Endodermal cell (in vitro differentiated cells): ENCODE results near the gene DCAF5. TPM values are rescaled to one million over a fixed set of nuclear protein-coding genes. Genes with fewer than 3 reads are reported as not detected.

Source experiments
- DNase-seq: peaks from one replicate; pipeline ENCODE4 v3.0.0-alpha.2; 2017
- H3K27ac ChIP-seq: 2 replicates; pipeline ENCODE4 v1.5.1; 2013; ENCODE audit warnings: mild to moderate bottlenecking, low read depth, low read length, moderate library complexity
- H3K27me3 ChIP-seq: 2 replicates; pipeline ENCODE4 v1.6.1; 2013; ENCODE audit warnings: mild to moderate bottlenecking, low read length, moderate library complexity; ENCODE audit not compliant: insufficient read depth, control insufficient read depth, poor library complexity, severe bottlenecking
- H3K36me3 ChIP-seq: 2 replicates; pipeline ENCODE4 v1.7.0; 2013; ENCODE audit warnings: mild to moderate bottlenecking, low read length, moderate library complexity; ENCODE audit not compliant: control insufficient read depth, insufficient read depth
- H3K4me1 ChIP-seq: one replicate; pipeline ENCODE4 v1.7.0; 2013; ENCODE audit warnings: low read length; ENCODE audit not compliant: control insufficient read depth, insufficient read depth
- H3K4me3 ChIP-seq: 2 replicates; pipeline ENCODE4 v1.5.1; 2013; ENCODE audit warnings: mild to moderate bottlenecking, low read length, moderate library complexity
- H3K9ac ChIP-seq: 2 replicates; pipeline ENCODE4 v1.6.1; 2013; ENCODE audit warnings: mild to moderate bottlenecking, low read length, moderate library complexity; ENCODE audit not compliant: poor library complexity, severe bottlenecking; ENCODE audit errors: extremely low read depth
- H3K9me3 ChIP-seq: 2 replicates; pipeline ENCODE4 v1.6.1; 2013; ENCODE audit warnings: mild to moderate bottlenecking, low read length, moderate library complexity; ENCODE audit not compliant: control insufficient read depth
- H3K27ac Mint-ChIP-seq: 2 replicates; pipeline ENCODE4 v1.8.0; 2020; ENCODE audit warnings: mixed read lengths
- H3K27me3 Mint-ChIP-seq: 2 replicates; pipeline ENCODE4 v1.8.0; 2021; ENCODE audit warnings: mild to moderate bottlenecking, mixed read lengths; ENCODE audit not compliant: insufficient read depth
- H3K36me3 Mint-ChIP-seq: 2 replicates; pipeline ENCODE4 v1.8.0; 2020; ENCODE audit warnings: low read depth, mixed read lengths
- H3K4me1 Mint-ChIP-seq: 2 replicates; pipeline ENCODE4 v1.8.0; 2020; ENCODE audit warnings: mixed read lengths
- H3K4me3 Mint-ChIP-seq: 2 replicates; pipeline ENCODE4 v1.8.0; 2020; ENCODE audit warnings: mild to moderate bottlenecking, moderate library complexity, mixed read lengths
- H3K9me3 Mint-ChIP-seq: 2 replicates; pipeline ENCODE4 v1.8.0; 2020; ENCODE audit warnings: mild to moderate bottlenecking, mixed read lengths
- CTCF ChIP-seq: fragments of 200-600 bp; sonication (generic); conservative IDR thresholded peaks from 2 replicates; pipeline ENCODE4 v1.5.0; 2021; ENCODE audit warnings: antibody characterized with exemption, mild to moderate bottlenecking
- WGBS, 2 experiments: methylation state at CpG; one replicate each; pipeline versions ENCODE4 v1.1.5 to v1.1.7; 2013; ENCODE audit warnings: missing lambda C conversion rate in 2 of 2, mixed read lengths in 1 of 2; ENCODE audit not compliant: insufficient coverage in 1 of 2, insufficient read length in 1 of 2; 5-methylcytosine and 5-hydroxymethylcytosine counted together
- total RNA-seq, 2 donors: library from RNA; stranded (reverse); fragmentation: NEBNext Ultra II Directional in 1 of 2; extraction: Animal tissue kit (Norgen Biotek cat#: 25700) in 1 of 2; gene quantifications; 2 replicates in 1 of 2; 3 replicates in 1 of 2; pipeline ENCODE4 v1.2.1, GENCODE V29; 2021

The DCAF5 gene
- total RNA-seq, 2 donors from 2014 or later: 61.1 to 69.6 TPM

GRCh38 chr14:69133206-69134125 lies 19.5 kb downstream of the DCAF5 start:
- Mint-ChIP-seq H3K9me3 (no peaks in the 10 kb centered on the region), H3K27ac (peak overlapping the region; percentile 48), H3K4me1 (peaks cover 66% of the 10 kb centered on the region), H3K36me3 (peaks cover 4% of the 10 kb centered on the region), H3K27me3 (no peaks in the 10 kb centered on the region), H3K4me3 (no peak overlapping the region)
- H3K4me3 ChIP-seq: peak overlapping the region; percentile 44
- 79 to 89% methylated on average over 3 of the region's 3 CpGs for WGBS, 2 experiments
- no peak for DNase-seq
- no peaks in the 10 kb centered on the region for H3K27me3 ChIP-seq
- H3K9me3 ChIP-seq: no peaks in the 10 kb centered on the region
- peak overlapping the region; percentile 14 for H3K9ac ChIP-seq
- peaks cover 38% of the 10 kb centered on the region for H3K36me3 ChIP-seq
- no peak overlapping the region for H3K27ac ChIP-seq
- no peak for TF ChIP-seq CTCF
- peaks cover 27% of the 10 kb centered on the region for H3K4me1 ChIP-seq

- H3K9me3 Mint-ChIP-seq: no peaks in the 10 kb centered on the region
- no peak for TF ChIP-seq CTCF
- 89% methylated on average over 4 of the region's 4 CpGs; no CpG with 5 or more reads in 1 of the 2 experiments for WGBS, 2 experiments
- no peak overlapping the region for H3K4me3 Mint-ChIP-seq
- Histone ChIP-seq H3K4me1 (peaks cover 27% of the 10 kb centered on the region), H3K4me3 (peak overlapping the region; percentile 44), H3K36me3 (peaks cover 43% of the 10 kb centered on the region), H3K9me3 (no peaks in the 10 kb centered on the region), H3K27me3 (no peaks in the 10 kb centered on the region), H3K27ac (no peak overlapping the region), H3K9ac (peak overlapping the region; percentile 12)
- H3K27me3 Mint-ChIP-seq: no peaks in the 10 kb centered on the region
- H3K27ac Mint-ChIP-seq: peak overlapping the region; percentile 18
- peaks cover 4% of the 10 kb centered on the region for H3K36me3 Mint-ChIP-seq
- DNase-seq: no peak
- peaks cover 58% of the 10 kb centered on the region for H3K4me1 Mint-ChIP-seq
These were observed 20.3 kb downstream of the DCAF5 start for GRCh38 chr14:69132513-69133181.

- peaks cover 3% of the 10 kb centered on the region for H3K36me3 Mint-ChIP-seq
- 100% methylated on average over 1 of the region's 2 CpGs for WGBS, 2 experiments
These were observed 21.7 kb downstream of the DCAF5 start for GRCh38 chr14:69131176-69131575.

More at GRCh38 chr14:69131176-69131575, 21.7 kb downstream of the DCAF5 start:
- no peaks in the 10 kb centered on the region for H3K9me3 Mint-ChIP-seq
- H3K4me1 Mint-ChIP-seq: peaks cover 52% of the 10 kb centered on the region
- no peak overlapping the region for H3K27ac Mint-ChIP-seq
- H3K27me3 Mint-ChIP-seq: no peaks in the 10 kb centered on the region
- H3K9ac ChIP-seq: no peak overlapping the region
- peaks cover 43% of the 10 kb centered on the region for H3K36me3 ChIP-seq
- peaks cover 31% of the 10 kb centered on the region for H3K4me1 ChIP-seq
- no peaks in the 10 kb centered on the region for H3K9me3 ChIP-seq
- DNase-seq: no peak
- no peak overlapping the region for H3K27ac ChIP-seq
- H3K27me3 ChIP-seq: no peaks in the 10 kb centered on the region
- no peak overlapping the region for H3K4me3 Mint-ChIP-seq
- no peak overlapping the region for H3K4me3 ChIP-seq
- TF ChIP-seq CTCF: no peak
